Stomach (tissue), 9 donors: ENCODE results near the gene A4GALT. TPM values are rescaled to one million over a fixed set of nuclear protein-coding genes. Genes with fewer than 3 reads are reported as not detected.
"Not testable (repeated sequence)": the region's sequence is repeated elsewhere in the genome, so short reads cannot be mapped to it uniquely, and the experiment has no call there.

Experiments used
- DNase-seq, 2 donors: peaks; one replicate each; pipeline versions ENCODE4 v3.0.0 to v3.0.0-alpha.2; 2013 to 2019
- H3K27ac ChIP-seq, 5 donors: fragments of 200-600 bp in 4 of 5; sonication (generic) in 4 of 5; one replicate each; pipeline ENCODE4 v1.5.1; 2013 to 2019; ENCODE audit warnings: mild to moderate bottlenecking in 1 of 5, moderate library complexity in 1 of 5
- H3K27me3 ChIP-seq, 3 donors: fragments of 200-600 bp; sonication (generic); one replicate each; pipeline ENCODE4 v1.5.1; 2017 to 2019; ENCODE audit warnings: mixed run types in 1 of 3
- H3K36me3 ChIP-seq, 4 donors: fragments of 200-600 bp; sonication (generic); 1 replicate in 3 of 4; 2 replicates in 1 of 4; pipeline ENCODE4 v1.5.1; 2016 to 2019
- H3K4me1 ChIP-seq, 4 donors: fragments of 200-600 bp; sonication (generic); one replicate each; pipeline ENCODE4 v1.5.1; 2016 to 2019
- H3K4me3 ChIP-seq, 4 donors: fragments of 200-600 bp; sonication (generic) in 3 of 4; one replicate each; pipeline ENCODE4 v1.5.1; 2016 to 2019; ENCODE audit warnings: mild to moderate bottlenecking in 1 of 4
- H3K9me3 ChIP-seq, 4 donors: fragments of 200-600 bp; sonication (generic); one replicate each; pipeline ENCODE4 v1.5.1; 2016 to 2019
- CTCF ChIP-seq, 7 experiments: fragments of 450-650 bp in 4 of 7; fragments of 200-600 bp in 3 of 7; sonication (generic) in 3 of 7; IDR thresholded peaks; one replicate each; pipeline ENCODE4 v1.5.1; 2016 to 2019; ENCODE audit warnings: antibody characterized with exemption in 7 of 7, control low read depth in 2 of 7, mild to moderate bottlenecking in 1 of 7
- EP300 ChIP-seq: sonication (generic); formaldehyde crosslinking; IDR thresholded peaks from one replicate; pipeline ENCODE4 v1.6.1; 2017; ENCODE audit warnings: antibody characterized with exemption
- POLR2A ChIP-seq, 4 donors: fragments of 450-650 bp; IDR thresholded peaks; one replicate each; pipeline ENCODE4 v1.6.1; 2016; ENCODE audit warnings: antibody characterized with exemption in 4 of 4, control low read depth in 2 of 4, mild to moderate bottlenecking in 1 of 4, moderate library complexity in 1 of 4
- POLR2AphosphoS5 ChIP-seq, 3 donors: sonication (generic); formaldehyde crosslinking; IDR thresholded peaks; one replicate each; pipeline ENCODE4 v1.6.1; 2016; ENCODE audit warnings: antibody characterized with exemption in 3 of 3
- WGBS, 5 donors: extraction: QIAGEN DNeasy Blood & Tissue Kit in 3 of 5; methylation state at CpG; one replicate each; pipeline versions ENCODE4 v1.1.5 to v1.1.7; 2013 to 2018; 5-methylcytosine and 5-hydroxymethylcytosine counted together
- intact Hi-C: fragments of 100-400 bp; cut with DNase I; formaldehyde crosslinking; loops from one replicate; pipeline ENCODE4 v1.15.1; 2023; ENCODE audit warnings: low total_unique reads
- polyA plus RNA-seq, 3 donors: library from polyadenylated mRNA; stranded (reverse); fragments of 200-250 nt; gene quantifications; one replicate each; pipeline ENCODE4 v1.2.3, GENCODE V29; 2013
- total RNA-seq, 5 donors: library from RNA; depleted of rRNA; stranded (reverse); fragments of >200 nt; gene quantifications; one replicate each; pipeline versions ENCODE4 v1.1.0 to v1.2.3, GENCODE V29; 2014 to 2016
- donor health status: healthy with polysubstance abuse.
- donor health status: Bipolar disorder and iron deficiency.
- donor health status: healthy.

A4GALT gene
- total and polyA plus RNA-seq, 8 donors = 3.2 to 59.4 (median 17.6) TPM

- Histone ChIP-seq H3K36me3 (no peaks in the 10 kb centered on the region), H3K4me3 (no peak overlapping the region), H3K27me3 (no peaks in the 10 kb centered on the region), H3K9me3 (no peaks in the 10 kb centered on the region), H3K4me1 (peaks cover 1 to 7% (median 3%) of the 10 kb centered on the region in 4 donors), H3K27ac (no peak overlapping the region)
- 78 to 91% (median 85%) methylated on average over 10 to 13 of the region's 13 CpGs for WGBS, 5 donors
- intact Hi-C loops = no loop called here
- DNase-seq = no peak
- TF ChIP-seq POLR2A (IDR thresholded peaks at IDR 0.05) (no peak), CTCF (IDR thresholded peaks at IDR 0.05) (no peak), EP300 (no peak), POLR2AphosphoS5 (IDR thresholded peaks at IDR 0.05) (no peak)
These were observed 43.4 kb upstream of the A4GALT start for GRCh38 chr22:42763965-42764480.

GRCh38 chr22:42760806-42761565 lies 40.3 kb upstream of the A4GALT start:
- DNase-seq = no peak

GRCh38 chr22:42758931-42759629 lies 38.4 kb upstream of the A4GALT start:
- DNase-seq = no peak
- no peaks in the 10 kb centered on the region for H3K9me3 ChIP-seq
- no peaks in the 10 kb centered on the region for H3K27me3 ChIP-seq
- H3K36me3 ChIP-seq = no peaks in the 10 kb centered on the region
- H3K27ac ChIP-seq = peak overlapping the region in 1 of 5 donors; percentile 14
- TF ChIP-seq POLR2A (IDR thresholded peaks at IDR 0.05) (no peak), POLR2AphosphoS5 (IDR thresholded peaks at IDR 0.05) (no peak), EP300 (no peak), CTCF (IDR thresholded peaks at IDR 0.05) (no peak)
- peaks cover 6 to 22% (median 11%) of the 10 kb centered on the region in 4 donors for H3K4me1 ChIP-seq
- WGBS, 5 donors = 85 to 92% (median 91%) methylated on average over 23 of the region's 23 CpGs
- intact Hi-C loops = no loop called here
- no peak overlapping the region for H3K4me3 ChIP-seq

More at GRCh38 chr22:42760806-42761565, 40.3 kb upstream of the A4GALT start:
- Histone ChIP-seq H3K27ac (no peak overlapping the region), H3K36me3 (no peaks in the 10 kb centered on the region), H3K27me3 (no peaks in the 10 kb centered on the region), H3K9me3 (no peaks in the 10 kb centered on the region), H3K4me1 (peaks cover 0 to 3% (median under 1%) of the 10 kb centered on the region in 4 donors), H3K4me3 (no peak overlapping the region)
- WGBS, 5 donors = 70 to 85% (median 83%) methylated on average over 18 of the region's 18 CpGs
- intact Hi-C loops = no loop called here
- TF ChIP-seq EP300 (no peak), POLR2A (IDR thresholded peaks at IDR 0.05) (no peak), CTCF (IDR thresholded peaks at IDR 0.05) (no peak), POLR2AphosphoS5 (IDR thresholded peaks at IDR 0.05) (no peak)

- 55 to 67% (median 64%) methylated on average over 5 of the region's 5 CpGs for WGBS, 5 donors
- H3K27me3 ChIP-seq, intact Hi-C loops, H3K4me3 ChIP-seq, DNase-seq, H3K9me3 ChIP-seq, H3K36me3 ChIP-seq: not testable (repeated sequence)
- peaks cover 14 to 37% (median 17%) of the 10 kb centered on the region in 4 donors for H3K4me1 ChIP-seq
- peak overlapping the region; percentile 13 to 77 (median 26) for H3K27ac ChIP-seq
These were observed 34.9 kb upstream of the A4GALT start for GRCh38 chr22:42755553-42755952.

GRCh38 chr22:42755121-42755520 lies 34.5 kb upstream of the A4GALT start:
- intact Hi-C loops = not testable (repeated sequence)
- H3K27ac ChIP-seq = peak overlapping the region; percentile 49 to 77 (median 72)
- WGBS, 5 donors = 69 to 88% (median 78%) methylated on average over 13 to 16 of the region's 16 CpGs

More at GRCh38 chr22:42755121-42755520, 34.5 kb upstream of the A4GALT start:
- not testable (repeated sequence) for H3K9me3 ChIP-seq, H3K4me3 ChIP-seq, H3K27me3 ChIP-seq, H3K36me3 ChIP-seq, DNase-seq
- H3K4me1 ChIP-seq = peaks cover 14 to 37% (median 17%) of the 10 kb centered on the region in 4 donors
